Stomach (tissue), 9 donors: ENCODE measurements around the gene TSGA10IP. TPM values are rescaled to one million over a fixed set of nuclear protein-coding genes. Genes with fewer than 3 reads are reported as not detected.
A peak's percentile ranks its signal among the peaks of the same experiment; 100 is the strongest.

Source experiments
- DNase-seq, 2 donors: peaks; one replicate each; pipeline versions ENCODE4 v3.0.0 to v3.0.0-alpha.2; 2013 to 2019
- H3K27ac ChIP-seq, 5 donors: fragments of 200-600 bp in 4 of 5; sonication (generic) in 4 of 5; one replicate each; pipeline ENCODE4 v1.5.1; 2013 to 2019; ENCODE audit warnings: mild to moderate bottlenecking in 1 of 5, moderate library complexity in 1 of 5
- H3K27me3 ChIP-seq, 3 donors: fragments of 200-600 bp; sonication (generic); one replicate each; pipeline ENCODE4 v1.5.1; 2017 to 2019; ENCODE audit warnings: mixed run types in 1 of 3
- H3K36me3 ChIP-seq, 4 donors: fragments of 200-600 bp; sonication (generic); 1 replicate in 3 of 4; 2 replicates in 1 of 4; pipeline ENCODE4 v1.5.1; 2016 to 2019
- H3K4me1 ChIP-seq, 4 donors: fragments of 200-600 bp; sonication (generic); one replicate each; pipeline ENCODE4 v1.5.1; 2016 to 2019
- H3K4me3 ChIP-seq, 4 donors: fragments of 200-600 bp; sonication (generic) in 3 of 4; one replicate each; pipeline ENCODE4 v1.5.1; 2016 to 2019; ENCODE audit warnings: mild to moderate bottlenecking in 1 of 4
- H3K9me3 ChIP-seq, 4 donors: fragments of 200-600 bp; sonication (generic); one replicate each; pipeline ENCODE4 v1.5.1; 2016 to 2019
- CTCF ChIP-seq, 7 experiments: fragments of 450-650 bp in 4 of 7; fragments of 200-600 bp in 3 of 7; sonication (generic) in 3 of 7; IDR thresholded peaks; one replicate each; pipeline ENCODE4 v1.5.1; 2016 to 2019; ENCODE audit warnings: antibody characterized with exemption in 7 of 7, control low read depth in 2 of 7, mild to moderate bottlenecking in 1 of 7
- EP300 ChIP-seq: sonication (generic); formaldehyde crosslinking; IDR thresholded peaks from one replicate; pipeline ENCODE4 v1.6.1; 2017; ENCODE audit warnings: antibody characterized with exemption
- POLR2A ChIP-seq, 4 donors: fragments of 450-650 bp; IDR thresholded peaks; one replicate each; pipeline ENCODE4 v1.6.1; 2016; ENCODE audit warnings: antibody characterized with exemption in 4 of 4, control low read depth in 2 of 4, mild to moderate bottlenecking in 1 of 4, moderate library complexity in 1 of 4
- POLR2AphosphoS5 ChIP-seq, 3 donors: sonication (generic); formaldehyde crosslinking; IDR thresholded peaks; one replicate each; pipeline ENCODE4 v1.6.1; 2016; ENCODE audit warnings: antibody characterized with exemption in 3 of 3
- WGBS, 5 donors: extraction: QIAGEN DNeasy Blood & Tissue Kit in 3 of 5; methylation state at CpG; one replicate each; pipeline versions ENCODE4 v1.1.5 to v1.1.7; 2013 to 2018; 5-methylcytosine and 5-hydroxymethylcytosine counted together
- intact Hi-C: fragments of 100-400 bp; cut with DNase I; formaldehyde crosslinking; loops from one replicate; pipeline ENCODE4 v1.15.1; 2023; ENCODE audit warnings: low total_unique reads
- polyA plus RNA-seq, 3 donors: library from polyadenylated mRNA; stranded (reverse); fragments of 200-250 nt; gene quantifications; one replicate each; pipeline ENCODE4 v1.2.3, GENCODE V29; 2013
- total RNA-seq, 5 donors: library from RNA; depleted of rRNA; stranded (reverse); fragments of >200 nt; gene quantifications; one replicate each; pipeline versions ENCODE4 v1.1.0 to v1.2.3, GENCODE V29; 2014 to 2016
- donor health status: healthy with polysubstance abuse.
- donor health status: Bipolar disorder and iron deficiency.
- donor health status: healthy.

Gene TSGA10IP
- total and polyA plus RNA-seq, 8 donors, result not detected

DNA sequence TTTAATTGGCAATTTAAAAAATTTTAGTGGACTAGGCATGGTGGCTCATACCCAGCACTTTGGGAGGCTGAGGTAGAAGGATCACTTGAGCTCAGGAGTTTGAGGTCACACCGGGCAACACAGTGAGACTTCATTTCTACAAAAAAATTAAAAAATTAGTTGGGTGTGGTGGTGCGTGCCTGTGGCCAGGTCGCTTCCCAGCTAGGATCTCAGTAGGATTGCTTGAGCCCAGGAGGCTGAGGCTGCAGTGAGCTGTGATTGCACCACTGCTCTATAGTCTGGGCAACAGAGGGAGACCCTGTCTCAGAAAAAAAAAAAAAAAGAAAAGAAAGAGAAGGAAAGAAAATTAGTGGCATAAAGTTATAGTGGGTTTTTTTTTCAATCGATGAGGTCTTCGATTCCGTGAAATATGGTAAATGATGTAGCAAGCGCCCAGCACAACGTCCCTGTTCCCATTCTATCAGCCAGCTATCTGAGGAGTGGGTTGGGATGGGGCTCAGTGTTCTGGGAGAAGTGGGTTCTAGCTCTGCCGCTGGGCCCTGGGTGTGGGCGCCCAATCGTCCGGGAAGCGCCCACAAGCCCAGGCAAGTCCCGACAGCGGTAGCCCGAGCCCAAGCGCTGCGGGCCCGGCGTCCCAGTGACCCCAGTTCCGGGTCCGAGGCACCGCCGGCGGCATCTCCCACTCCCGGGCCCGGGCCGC lies 46.5 kb upstream of the TSGA10IP start:
- Histone ChIP-seq H3K4me3 (peak overlapping the region; percentile 57 to 66 (median 62)), H3K4me1 (peaks cover 12 to 54% (median 21%) of the 10 kb centered on the region in 4 donors), H3K9me3 (no peaks in the 10 kb centered on the region), H3K27ac (peak overlapping the region in 4 of 5 donors; percentile 38 to 86 (median 83)), H3K27me3 (peaks cover 0 to 11% (median 10%) of the 10 kb centered on the region in 3 donors), H3K36me3 (peaks cover 0 to 7% (median 0%) of the 10 kb centered on the region in 4 donors)
- 25 to 44% (median 28%) methylated on average over 15 to 28 of the region's 28 CpGs for WGBS, 5 donors
- DNase-seq, result no peak
- intact Hi-C loops, result no loop called here
- TF ChIP-seq POLR2A (IDR thresholded peaks at IDR 0.05), result no peak
- TF ChIP-seq POLR2AphosphoS5 (IDR thresholded peaks at IDR 0.05), result no peak
- no peak for TF ChIP-seq EP300
- TF ChIP-seq CTCF (IDR thresholded peaks at IDR 0.05), result no peak

DNA sequence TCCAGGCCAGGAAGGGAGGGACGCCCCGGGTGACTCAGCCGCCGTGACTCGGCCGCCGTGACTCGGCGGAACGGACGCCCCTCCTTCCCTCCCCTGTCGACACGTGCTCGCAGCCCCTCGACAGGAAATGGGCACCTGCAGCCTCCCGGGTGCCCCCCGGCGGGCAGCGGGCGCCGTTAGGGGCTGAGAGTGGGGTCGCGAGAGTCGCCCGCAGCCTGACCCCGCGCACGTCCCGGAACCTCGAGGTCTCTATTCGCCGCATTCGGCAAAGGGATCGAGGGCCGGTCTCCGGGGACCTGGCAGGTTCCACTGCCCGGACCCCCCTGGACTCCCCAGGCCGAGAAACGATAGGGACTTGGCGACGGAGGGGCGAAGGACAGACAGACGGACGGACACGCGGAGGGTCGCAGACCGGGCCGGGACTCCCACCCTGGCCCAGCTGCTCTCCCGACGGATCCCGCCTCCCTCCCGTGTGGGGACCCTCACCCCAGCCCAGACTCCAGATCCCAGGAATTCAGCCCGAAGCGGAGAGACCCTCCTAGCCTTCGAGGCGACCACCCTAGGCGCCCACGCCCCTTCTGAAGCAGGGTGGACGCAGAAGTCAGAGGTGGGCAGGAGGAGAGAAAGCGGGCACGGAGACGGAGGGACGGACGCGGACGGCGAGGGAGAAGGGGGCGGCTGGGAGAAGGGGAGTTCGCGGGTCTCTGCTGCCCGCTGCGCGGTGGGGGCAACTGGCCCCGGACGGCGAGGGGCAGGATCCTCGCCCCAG lies 45.7 kb upstream of the TSGA10IP start:
- TF ChIP-seq POLR2AphosphoS5 (IDR thresholded peaks at IDR 0.05) (peak in 2 of 3 donors; percentile 31 to 71), POLR2A (IDR thresholded peaks at IDR 0.05) (no peak)
- H3K9me3 ChIP-seq, result no peaks in the 10 kb centered on the region
- peaks cover 0 to 7% (median 0%) of the 10 kb centered on the region in 4 donors for H3K36me3 ChIP-seq
- intact Hi-C loops, result no loop called here
- H3K4me1 ChIP-seq, result peaks cover 11 to 47% (median 19%) of the 10 kb centered on the region in 4 donors
- WGBS, 5 donors, result 2% methylated on average over 27 to 78 of the region's 78 CpGs
- peak overlapping the region; percentile 57 to 66 (median 62) for H3K4me3 ChIP-seq
- peak; percentile 67 to 85 for DNase-seq
- H3K27me3 ChIP-seq, result peaks cover 0 to 11% (median 10%) of the 10 kb centered on the region in 3 donors
- peak overlapping the region; percentile 40 to 86 (median 83) for H3K27ac ChIP-seq

- intact Hi-C loops, result no loop called here
- Histone ChIP-seq H3K4me3 (peak within 1 kb of the TSS; percentile 57 to 66 (median 62)), H3K27me3 (peaks cover 0 to 11% (median 10%) of the 10 kb centered on the region in 3 donors), H3K4me1 (peaks cover 11 to 46% (median 19%) of the 10 kb centered on the region in 4 donors), H3K36me3 (peaks cover 0 to 7% (median 0%) of the 10 kb centered on the region in 4 donors), H3K9me3 (no peaks in the 10 kb centered on the region), H3K27ac (peak within 1 kb of the TSS; percentile 40 to 86 (median 83))
- WGBS, 5 donors, result 1 to 3% (median 1%) methylated on average over 37 to 80 of the region's 80 CpGs
- peak; percentile 96 to 97 for DNase-seq
- TF ChIP-seq CTCF (IDR thresholded peaks at IDR 0.05) (no peak), POLR2AphosphoS5 (IDR thresholded peaks at IDR 0.05) (peak; percentile 57 to 92 (median 89)), POLR2A (IDR thresholded peaks at IDR 0.05) (peak in 1 of 4 donors; percentile 35), EP300 (no peak)
Measured at GRCh38 chr11:65900125-65900898, 45.0 kb upstream of the TSGA10IP start, which contains the start of gene FOSL1. Gene FOSL1 (minus strand): TSS chr11:65900388. CDS start chr11:65900339, 49 bp downstream.

DNA sequence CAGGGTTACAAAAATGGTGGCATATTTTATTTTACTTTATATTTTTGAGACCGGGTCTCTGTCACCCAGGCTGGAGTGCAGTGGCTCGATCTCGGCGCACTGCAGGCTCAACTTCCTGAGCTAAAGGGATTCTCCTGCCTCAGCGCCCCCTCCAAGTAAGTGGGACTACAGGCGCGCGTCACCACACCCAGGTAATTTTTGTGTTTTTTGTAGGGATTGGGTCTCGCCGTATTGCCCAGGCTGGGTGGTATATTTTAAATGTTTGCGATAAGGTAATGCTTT lies 44.4 kb upstream of the TSGA10IP start:
- Histone ChIP-seq H3K36me3 (peaks cover 0 to 7% (median 0%) of the 10 kb centered on the region in 4 donors), H3K4me3 (peak overlapping the region; percentile 57 to 66 (median 62)), H3K27ac (peak overlapping the region; percentile 40 to 86 (median 83)), H3K4me1 (peaks cover 11 to 46% (median 19%) of the 10 kb centered on the region in 4 donors), H3K9me3 (no peaks in the 10 kb centered on the region), H3K27me3 (peaks cover 0 to 11% (median 10%) of the 10 kb centered on the region in 3 donors)
- intact Hi-C loops, result no loop called here
- DNase-seq, result no peak
- 62 to 71% (median 66%) methylated on average over 11 of the region's 11 CpGs for WGBS, 5 donors
- no peak for TF ChIP-seq POLR2A (IDR thresholded peaks at IDR 0.05)
- TF ChIP-seq CTCF (IDR thresholded peaks at IDR 0.05), result no peak
- no peak for TF ChIP-seq POLR2AphosphoS5 (IDR thresholded peaks at IDR 0.05)
- TF ChIP-seq EP300, result no peak
